HG03354 (cell line): ENCODE results near the gene MECP2.
A peak's percentile ranks its signal among the peaks of the same experiment; 100 is the strongest.

Source experiments
- ATAC-seq: cut with Tn5 transposase; IDR thresholded peaks from one replicate; pipeline ENCODE4 v1.9.1; 2021; ENCODE audit warnings: mild to moderate bottlenecking; ENCODE audit not compliant: unreplicated experiment, poor library complexity, severe bottlenecking

MECP2 gene

DNA sequence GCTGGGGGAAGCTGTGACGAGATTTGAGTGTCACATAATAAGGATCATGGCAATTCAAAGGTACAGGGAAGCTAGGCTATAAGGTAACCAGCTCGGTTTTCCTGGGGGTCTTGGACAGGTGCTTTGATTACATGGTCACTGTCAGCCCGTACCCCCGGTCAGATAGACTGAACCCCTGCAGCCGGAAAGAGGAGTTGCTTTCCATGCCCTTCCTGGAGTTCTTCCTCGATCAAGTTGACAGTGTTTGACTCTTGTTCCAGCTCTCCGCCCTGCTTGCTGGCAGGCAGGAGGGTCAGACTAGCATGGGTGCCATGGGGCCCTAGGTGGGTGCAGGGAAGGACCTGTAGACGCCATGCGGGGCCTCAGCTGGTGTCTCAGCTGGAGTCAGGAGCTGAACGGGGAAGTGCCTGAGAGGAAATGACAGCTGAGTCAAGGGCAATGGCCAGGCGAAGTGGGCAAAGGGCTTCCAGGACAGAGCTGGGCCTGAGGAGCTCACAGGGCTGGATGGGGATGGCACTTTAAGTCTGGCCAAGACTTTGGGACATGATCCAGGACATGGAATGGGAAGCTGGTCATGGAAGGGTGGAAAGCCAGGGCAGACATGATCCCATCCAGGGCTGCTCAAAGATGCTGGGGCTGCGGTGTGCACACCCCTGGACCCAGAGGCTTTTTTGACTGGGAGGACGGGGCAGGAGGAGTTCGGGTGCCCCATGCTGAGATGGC, 123.4 kb downstream of the MECP2 start:
- ATAC-seq: no peak

DNA sequence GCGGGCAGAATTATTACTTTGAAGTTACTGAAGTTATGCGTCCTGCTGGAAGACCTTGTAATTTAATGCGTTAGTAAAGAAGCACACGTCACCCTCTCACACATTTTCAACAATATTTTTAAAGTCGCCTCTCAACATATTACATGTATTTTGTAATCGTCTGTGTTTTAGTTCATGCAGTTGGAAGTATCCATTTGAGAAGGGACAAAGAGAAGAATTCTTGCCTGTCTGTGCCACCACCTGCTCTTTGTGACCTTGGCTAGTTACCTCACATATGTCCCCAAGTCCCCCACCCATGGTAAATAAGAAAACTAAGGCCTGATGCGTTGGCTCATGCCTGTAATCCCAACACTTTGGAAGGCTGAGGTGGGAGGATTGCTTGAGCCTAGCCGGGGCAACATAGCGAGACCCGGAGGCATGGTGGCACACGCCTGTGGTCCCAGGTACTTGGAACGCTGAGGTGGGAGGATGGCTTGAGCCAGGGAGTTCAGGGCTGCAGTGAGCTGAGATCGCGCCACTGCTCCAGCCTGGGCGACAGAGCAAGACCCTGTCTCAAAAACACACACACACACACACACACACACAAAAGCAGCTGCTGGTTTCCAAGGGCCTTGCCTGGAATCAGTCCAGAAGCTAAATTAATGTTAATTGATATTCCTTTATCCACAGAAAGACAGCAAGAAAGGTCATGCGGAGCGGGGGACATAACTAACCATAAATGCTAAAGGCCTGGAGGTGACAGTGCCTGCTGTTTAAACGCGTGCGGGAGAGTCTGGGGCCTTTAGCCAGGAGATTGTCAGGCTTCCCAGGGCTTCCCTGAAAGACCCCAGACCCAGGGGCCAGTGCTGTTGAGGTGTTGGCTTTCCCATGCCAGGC, 124.2 kb downstream of the MECP2 start:
- no peak for ATAC-seq

DNA sequence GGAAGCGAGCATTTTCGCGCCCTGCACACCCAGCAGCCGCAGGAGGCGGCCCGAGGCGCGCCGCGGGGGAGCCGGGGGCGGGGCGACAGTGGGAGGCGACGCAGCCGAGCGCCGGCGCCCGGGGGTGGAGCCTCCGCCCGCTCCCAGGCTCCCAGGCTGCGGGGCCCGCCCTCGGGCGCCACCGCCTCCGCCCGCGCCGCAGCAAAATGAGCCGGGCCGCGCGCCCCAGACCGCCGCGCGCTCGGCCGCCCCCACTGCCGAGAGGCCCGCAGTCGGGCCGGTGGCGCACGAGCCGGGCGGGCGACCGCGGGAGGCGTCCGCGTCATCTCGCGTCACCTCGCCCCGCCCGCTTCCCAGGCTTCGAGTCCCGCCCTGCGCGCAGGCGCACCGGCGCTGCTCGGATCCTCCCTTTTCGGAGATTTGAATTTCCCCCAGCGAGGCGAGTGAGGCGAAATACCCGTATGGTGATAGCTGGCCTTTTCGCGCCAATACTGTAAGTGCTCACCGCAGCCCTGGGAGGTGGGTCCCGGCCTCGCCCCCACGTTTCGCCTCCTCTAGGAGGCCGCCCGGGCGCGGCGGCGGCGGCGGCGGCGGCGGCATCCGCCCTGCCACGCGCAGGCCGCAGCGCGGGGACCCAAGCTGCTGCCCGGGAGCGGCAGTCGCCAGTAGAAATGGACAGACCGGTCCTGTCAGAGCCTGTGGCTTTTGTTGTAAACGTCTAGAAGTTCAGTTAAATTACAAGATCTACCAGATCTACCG, 125.0 kb downstream of the MECP2 start, which contains the start of gene TMEM187:
Gene TMEM187, plus strand, starts transcription at position 387 of the 759 bp plus-strand sequence. CDS start 9,309 bp downstream, outside the sequence.
- peak; percentile 58 for ATAC-seq
